Neural cell (in vitro differentiated cells): Measurements from ENCODE around the gene PHACTR4.

Source experiments
- CTCF ChIP-seq: fragments of 450-650 bp; IDR thresholded peaks from 2 replicates; pipeline ENCODE4 v1.5.1; 2014; ENCODE audit warnings: antibody characterized with exemption, mild to moderate bottlenecking, moderate library complexity; ENCODE audit not compliant: poor library complexity, severe bottlenecking
- EP300 ChIP-seq: fragments of 450-650 bp; conservative IDR thresholded peaks from 2 replicates; pipeline ENCODE4 v1.6.1; 2014; ENCODE audit warnings: antibody characterized with exemption, mild to moderate bottlenecking, moderate library complexity; ENCODE audit not compliant: poor library complexity, severe bottlenecking
- EZH2 ChIP-seq: fragments of 200-600, 300-800 bp; shearing (Covaris generic), sonication (generic); IDR thresholded peaks from 2 replicates; pipeline ENCODE4 v1.6.1; 2014; ENCODE audit warnings: antibody characterized with exemption, low read length, borderline replicate concordance, mild to moderate bottlenecking; ENCODE audit not compliant: insufficient read depth, poor library complexity, severe bottlenecking
- MXI1 ChIP-seq: fragments of 450-650 bp; conservative IDR thresholded peaks from 2 replicates; pipeline ENCODE4 v1.6.1; 2014; ENCODE audit warnings: antibody characterized with exemption, mild to moderate bottlenecking; ENCODE audit not compliant: poor library complexity, severe bottlenecking
- POLR2AphosphoS5 ChIP-seq: IDR thresholded peaks from 2 replicates; pipeline ENCODE4 v1.6.1; 2012
- REST ChIP-seq: IDR thresholded peaks from 2 replicates; pipeline ENCODE4 v1.6.1; 2012; ENCODE audit warnings: borderline replicate concordance

- TF ChIP-seq CTCF = no peak
- no peak for TF ChIP-seq EZH2
- no peak for TF ChIP-seq MXI1
- no peak for TF ChIP-seq EP300
- no peak for TF ChIP-seq POLR2AphosphoS5
- TF ChIP-seq REST = no peak
Measured at GRCh38 chr1:28339551-28339950, 30.0 kb upstream of the PHACTR4 start.
